Lower leg skin (tissue), 4 donors: Measurements from ENCODE around the gene OR2B2. TPM values are rescaled to one million over a fixed set of nuclear protein-coding genes. Genes with fewer than 3 reads are reported as not detected.

ENCODE experiments used
- DNase-seq, 2 donors: peaks; one replicate each; pipeline ENCODE4 v3.0.0-alpha.2; 2019; ENCODE audit warnings: low spot score in 2 of 2
- H3K4me3 ChIP-seq: fragments of 200-600 bp; sonication (generic); 2 replicates; pipeline ENCODE4 v1.5.1; 2017; ENCODE audit warnings: mild to moderate bottlenecking, low read depth; ENCODE audit not compliant: poor library complexity, severe bottlenecking
- POLR2A ChIP-seq, 2 donors: fragments of 450-650 bp; IDR thresholded peaks; one replicate each; pipeline ENCODE4 v1.6.1; 2016 to 2017; ENCODE audit warnings: antibody characterized with exemption in 2 of 2, mild to moderate bottlenecking in 1 of 2, moderate library complexity in 1 of 2
- WGBS, 2 donors: methylation state at CpG; one replicate each; pipeline ENCODE4 v1.1.5; 2018; 5-methylcytosine and 5-hydroxymethylcytosine counted together
- intact Hi-C: fragments of 100-400 bp; cut with DNase I; formaldehyde crosslinking; loops from one replicate; pipeline ENCODE4 v1.15.0; 2023; ENCODE audit warnings: low total_unique reads
- total RNA-seq, 4 donors: library from RNA; depleted of rRNA; stranded (reverse); fragments of >200 nt; gene quantifications; one replicate each; pipeline ENCODE4 v1.1.0, GENCODE V29; 2016
- TF ChIP-seq, protein P1 (sequence below), 3 donors: fragments of 450-650 bp; IDR thresholded peaks; one replicate each; pipeline ENCODE4 v1.5.1; 2016; ENCODE audit warnings: antibody characterized with exemption in 3 of 3, mild to moderate bottlenecking in 3 of 3, moderate library complexity in 2 of 3

OR2B2 gene
- total RNA-seq, 4 donors from 2014 or later, result not detected

DNA sequence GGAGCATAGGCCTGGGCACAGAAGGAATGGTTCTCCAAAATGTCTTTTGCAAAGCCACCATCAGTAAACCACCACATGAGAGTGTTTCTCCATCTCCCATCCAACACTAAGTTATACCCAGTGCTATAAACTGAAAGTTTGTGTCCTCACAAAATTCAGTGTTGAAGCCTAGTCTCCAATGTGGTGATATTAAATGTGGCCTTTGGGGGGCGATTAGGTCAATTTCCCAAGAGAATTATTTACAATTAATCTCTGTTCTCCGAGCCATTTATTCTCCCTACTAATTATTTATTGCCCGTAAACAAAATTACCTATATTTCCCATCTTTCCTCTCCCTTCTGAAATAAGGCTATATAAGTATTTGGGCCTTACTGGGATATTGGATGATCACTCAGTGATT, 26.1 kb downstream of the OR2B2 start:
- 86 to 88% methylated on average over 3 of the region's 3 CpGs for WGBS, 2 donors
- H3K4me3 ChIP-seq, result no peak overlapping the region
- intact Hi-C loops, result no loop called here
- DNase-seq, result no peak
- TF ChIP-seq POLR2A (IDR thresholded peaks at IDR 0.05), result no peak
- TF ChIP-seq, protein P1, sequence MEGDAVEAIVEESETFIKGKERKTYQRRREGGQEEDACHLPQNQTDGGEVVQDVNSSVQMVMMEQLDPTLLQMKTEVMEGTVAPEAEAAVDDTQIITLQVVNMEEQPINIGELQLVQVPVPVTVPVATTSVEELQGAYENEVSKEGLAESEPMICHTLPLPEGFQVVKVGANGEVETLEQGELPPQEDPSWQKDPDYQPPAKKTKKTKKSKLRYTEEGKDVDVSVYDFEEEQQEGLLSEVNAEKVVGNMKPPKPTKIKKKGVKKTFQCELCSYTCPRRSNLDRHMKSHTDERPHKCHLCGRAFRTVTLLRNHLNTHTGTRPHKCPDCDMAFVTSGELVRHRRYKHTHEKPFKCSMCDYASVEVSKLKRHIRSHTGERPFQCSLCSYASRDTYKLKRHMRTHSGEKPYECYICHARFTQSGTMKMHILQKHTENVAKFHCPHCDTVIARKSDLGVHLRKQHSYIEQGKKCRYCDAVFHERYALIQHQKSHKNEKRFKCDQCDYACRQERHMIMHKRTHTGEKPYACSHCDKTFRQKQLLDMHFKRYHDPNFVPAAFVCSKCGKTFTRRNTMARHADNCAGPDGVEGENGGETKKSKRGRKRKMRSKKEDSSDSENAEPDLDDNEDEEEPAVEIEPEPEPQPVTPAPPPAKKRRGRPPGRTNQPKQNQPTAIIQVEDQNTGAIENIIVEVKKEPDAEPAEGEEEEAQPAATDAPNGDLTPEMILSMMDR (IDR thresholded peaks at IDR 0.05), result no peak

DNA sequence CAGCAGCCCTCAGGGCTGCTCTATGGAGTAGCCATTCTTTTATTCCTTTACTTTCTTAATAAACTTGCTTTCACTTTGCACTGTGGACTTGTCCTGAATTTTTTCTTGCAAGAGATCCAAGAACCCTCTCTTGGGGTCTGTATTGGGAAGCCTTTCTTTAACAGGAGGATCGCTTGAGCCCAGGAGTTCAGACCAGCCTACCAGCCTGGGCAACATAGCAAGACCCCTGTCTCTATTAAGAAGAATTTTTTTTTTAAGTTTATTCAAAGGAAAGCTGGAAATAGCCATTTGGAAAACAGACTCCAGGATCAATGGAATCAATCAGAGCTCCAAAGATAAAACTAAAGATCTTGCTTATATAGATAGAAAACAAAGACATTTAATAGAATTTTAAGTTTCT, 29.1 kb downstream of the OR2B2 start:
- DNase-seq, result no peak
- WGBS, 2 donors, result 97 to 100% methylated on average over 1 of the region's 1 CpG
- H3K4me3 ChIP-seq, result no peak overlapping the region
- intact Hi-C loops, result no loop called here
- TF ChIP-seq POLR2A (IDR thresholded peaks at IDR 0.05), result no peak
- TF ChIP-seq, protein P1 (IDR thresholded peaks at IDR 0.05), result no peak

DNA sequence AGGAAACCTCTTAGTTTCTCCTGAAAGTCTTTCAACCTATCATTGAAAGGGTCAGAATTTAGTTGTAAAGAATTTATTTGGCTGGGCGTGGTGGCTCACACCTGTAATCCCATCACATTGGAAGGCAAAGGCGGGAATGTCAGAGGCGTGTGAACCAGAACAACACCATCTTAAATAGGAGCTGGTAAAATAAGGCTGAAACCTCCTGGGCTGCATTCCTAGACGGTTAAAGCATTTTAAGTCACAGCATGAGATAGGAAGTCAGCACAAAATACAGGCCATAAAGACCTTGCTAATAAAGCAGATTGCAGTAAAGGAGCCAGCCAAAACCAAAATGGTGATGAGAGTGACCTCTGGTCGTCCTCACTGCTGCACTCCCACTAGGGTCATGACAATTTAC, 29.6 kb downstream of the OR2B2 start:
- intact Hi-C loops, result no loop called here
- TF ChIP-seq POLR2A (IDR thresholded peaks at IDR 0.05), result no peak
- TF ChIP-seq, protein P1 (IDR thresholded peaks at IDR 0.05), result no peak
- H3K4me3 ChIP-seq, result no peak overlapping the region
- no peak for DNase-seq
- 79 to 80% methylated on average over 5 of the region's 5 CpGs for WGBS, 2 donors

DNA sequence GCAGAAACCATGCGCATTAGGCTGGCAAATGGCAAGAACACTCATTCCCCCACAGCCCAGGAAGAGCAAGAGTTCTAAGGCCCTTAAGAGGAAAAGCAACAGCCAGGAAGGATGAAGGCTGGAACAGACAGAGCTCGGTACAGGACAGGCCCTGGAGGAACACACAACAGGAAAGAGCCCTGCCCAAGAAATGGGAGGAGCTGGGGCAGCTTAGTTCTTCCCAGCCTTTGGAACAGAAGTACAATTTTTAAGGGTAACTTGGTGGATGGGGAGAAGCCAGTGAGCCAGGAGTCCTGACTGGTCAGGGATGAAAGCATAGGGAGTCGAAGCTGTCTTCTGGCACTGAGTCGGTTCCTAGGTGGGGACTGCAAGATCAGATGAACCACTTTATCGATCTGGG, 32.4 kb downstream of the OR2B2 start:
- whole genome bisulfite sequencing, 2 donors, result 77 to 80% methylated on average over 5 of the region's 5 CpGs
- H3K4me3 ChIP-seq, result no peak overlapping the region
- intact Hi-C loops, result no loop called here
- TF ChIP-seq, protein P1 (IDR thresholded peaks at IDR 0.05), result no peak
- no peak for TF ChIP-seq POLR2A (IDR thresholded peaks at IDR 0.05)
- no peak for DNase-seq

DNA sequence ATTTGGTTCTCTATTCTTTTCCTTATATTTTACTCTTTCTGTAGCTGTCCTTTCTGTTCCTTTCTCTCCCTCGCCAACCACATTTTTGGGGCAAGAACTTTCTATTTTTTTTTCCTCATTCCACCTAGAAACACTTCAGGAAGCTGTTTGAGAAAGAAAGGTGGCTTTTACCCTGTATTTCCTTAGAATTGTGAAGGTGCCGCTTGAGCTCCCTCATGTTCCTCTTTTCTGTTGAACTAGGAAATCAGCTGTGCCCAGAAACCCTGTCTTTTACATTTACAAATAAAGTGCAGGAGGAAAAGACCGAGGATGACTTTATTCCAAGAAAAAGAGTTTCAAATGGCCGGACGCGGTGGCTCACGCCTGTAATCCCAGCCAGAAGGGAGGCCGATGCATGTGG, 38.2 kb downstream of the OR2B2 start:
- 70 to 84% methylated on average over 8 of the region's 8 CpGs for WGBS, 2 donors
- no peak overlapping the region for H3K4me3 ChIP-seq
- intact Hi-C loops, result no loop called here
- no peak for DNase-seq
- TF ChIP-seq, protein P1 (IDR thresholded peaks at IDR 0.05), result no peak
- no peak for TF ChIP-seq POLR2A (IDR thresholded peaks at IDR 0.05)
